Stomach (tissue), 4 donors: ENCODE measurements around the gene TGM3.

Experiments
- POLR2A ChIP-seq, 4 donors: fragments of 450-650 bp; IDR thresholded peaks; one replicate each; pipeline ENCODE4 v1.6.1; 2016; ENCODE audit warnings: antibody characterized with exemption in 4 of 4, control low read depth in 2 of 4, mild to moderate bottlenecking in 1 of 4, moderate library complexity in 1 of 4
- TF ChIP-seq, protein P1 (sequence below), 7 experiments: fragments of 450-650 bp in 4 of 7; fragments of 200-600 bp in 3 of 7; sonication (generic) in 3 of 7; IDR thresholded peaks; one replicate each; pipeline ENCODE4 v1.5.1; 2016 to 2019; ENCODE audit warnings: antibody characterized with exemption in 7 of 7, control low read depth in 2 of 7, mild to moderate bottlenecking in 1 of 7

DNA sequence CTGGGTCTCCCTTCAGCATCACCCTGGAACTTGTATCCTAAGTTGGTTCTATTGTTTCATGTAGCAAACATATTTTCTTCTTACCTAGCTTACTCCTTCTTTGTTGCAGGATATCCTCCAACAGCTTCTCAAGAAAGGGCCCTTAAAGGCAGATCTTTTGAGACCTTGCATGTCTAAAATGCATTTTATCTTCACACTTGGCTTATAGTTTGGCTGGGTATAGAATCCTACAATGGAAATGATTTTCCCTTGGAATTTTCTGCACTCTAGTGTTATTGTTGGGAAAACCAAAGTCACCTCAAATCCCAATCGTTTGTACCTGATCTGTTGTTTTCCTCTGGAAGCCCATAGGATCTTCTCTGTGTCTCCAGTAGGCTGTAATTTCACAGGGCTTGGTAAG lies 72.8 kb downstream of the TGM3 start:
- TF ChIP-seq, protein P1, sequence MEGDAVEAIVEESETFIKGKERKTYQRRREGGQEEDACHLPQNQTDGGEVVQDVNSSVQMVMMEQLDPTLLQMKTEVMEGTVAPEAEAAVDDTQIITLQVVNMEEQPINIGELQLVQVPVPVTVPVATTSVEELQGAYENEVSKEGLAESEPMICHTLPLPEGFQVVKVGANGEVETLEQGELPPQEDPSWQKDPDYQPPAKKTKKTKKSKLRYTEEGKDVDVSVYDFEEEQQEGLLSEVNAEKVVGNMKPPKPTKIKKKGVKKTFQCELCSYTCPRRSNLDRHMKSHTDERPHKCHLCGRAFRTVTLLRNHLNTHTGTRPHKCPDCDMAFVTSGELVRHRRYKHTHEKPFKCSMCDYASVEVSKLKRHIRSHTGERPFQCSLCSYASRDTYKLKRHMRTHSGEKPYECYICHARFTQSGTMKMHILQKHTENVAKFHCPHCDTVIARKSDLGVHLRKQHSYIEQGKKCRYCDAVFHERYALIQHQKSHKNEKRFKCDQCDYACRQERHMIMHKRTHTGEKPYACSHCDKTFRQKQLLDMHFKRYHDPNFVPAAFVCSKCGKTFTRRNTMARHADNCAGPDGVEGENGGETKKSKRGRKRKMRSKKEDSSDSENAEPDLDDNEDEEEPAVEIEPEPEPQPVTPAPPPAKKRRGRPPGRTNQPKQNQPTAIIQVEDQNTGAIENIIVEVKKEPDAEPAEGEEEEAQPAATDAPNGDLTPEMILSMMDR (IDR thresholded peaks at IDR 0.05): no peak
- no peak for TF ChIP-seq POLR2A (IDR thresholded peaks at IDR 0.05)
